ENCODE data around the gene STAT5A.

DNA sequence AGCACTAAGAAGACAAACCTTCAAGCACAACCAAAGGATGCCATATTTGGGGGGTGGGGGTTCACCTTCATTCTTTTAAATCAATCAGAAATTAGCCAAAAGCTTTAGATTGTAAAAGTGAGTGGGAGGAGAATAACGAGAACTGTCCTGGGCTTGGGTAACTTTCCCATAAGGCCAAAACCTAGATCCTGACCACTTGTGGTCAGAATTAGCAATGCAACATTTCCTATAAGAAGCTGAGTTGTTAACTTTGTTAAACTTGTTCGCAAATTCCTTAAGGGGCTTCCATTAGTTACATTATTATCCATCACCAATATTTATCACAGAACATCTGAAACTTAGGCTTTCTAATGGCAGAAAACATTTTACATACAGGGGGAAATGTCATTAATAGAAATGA is 37.2 kb upstream of the STAT5A start:
- TF ChIP-seq, protein P1, sequence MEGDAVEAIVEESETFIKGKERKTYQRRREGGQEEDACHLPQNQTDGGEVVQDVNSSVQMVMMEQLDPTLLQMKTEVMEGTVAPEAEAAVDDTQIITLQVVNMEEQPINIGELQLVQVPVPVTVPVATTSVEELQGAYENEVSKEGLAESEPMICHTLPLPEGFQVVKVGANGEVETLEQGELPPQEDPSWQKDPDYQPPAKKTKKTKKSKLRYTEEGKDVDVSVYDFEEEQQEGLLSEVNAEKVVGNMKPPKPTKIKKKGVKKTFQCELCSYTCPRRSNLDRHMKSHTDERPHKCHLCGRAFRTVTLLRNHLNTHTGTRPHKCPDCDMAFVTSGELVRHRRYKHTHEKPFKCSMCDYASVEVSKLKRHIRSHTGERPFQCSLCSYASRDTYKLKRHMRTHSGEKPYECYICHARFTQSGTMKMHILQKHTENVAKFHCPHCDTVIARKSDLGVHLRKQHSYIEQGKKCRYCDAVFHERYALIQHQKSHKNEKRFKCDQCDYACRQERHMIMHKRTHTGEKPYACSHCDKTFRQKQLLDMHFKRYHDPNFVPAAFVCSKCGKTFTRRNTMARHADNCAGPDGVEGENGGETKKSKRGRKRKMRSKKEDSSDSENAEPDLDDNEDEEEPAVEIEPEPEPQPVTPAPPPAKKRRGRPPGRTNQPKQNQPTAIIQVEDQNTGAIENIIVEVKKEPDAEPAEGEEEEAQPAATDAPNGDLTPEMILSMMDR (IDR thresholded peaks at IDR 0.05; ENCODE audit: insufficient read depth, low read depth, low read length): peak; percentile 30
- no peak for TF ChIP-seq EZH2 (IDR thresholded peaks at IDR 0.05; ENCODE audit: insufficient read depth, low read length)

All from astrocyte (in vitro differentiated cells and primary cell).